ENCODE measurements around the gene USP13. TPM values are rescaled to one million over a fixed set of nuclear protein-coding genes. Genes with fewer than 3 reads are reported as not detected.

The USP13 gene
- total and polyA plus RNA-seq, 8 donors: 16.3 to 26.3 (median 23.2) TPM

- Histone ChIP-seq H3K4me1 (peaks cover 12 to 42% of the 10 kb centered on the region in 2 donors), H3K9me3 (no peaks in the 10 kb centered on the region), H3K27ac (peak within 1 kb of the TSS; percentile 87 to 95), H3K4me3 (peak within 1 kb of the TSS; percentile 78 to 83), H3K27me3 (no peaks in the 10 kb centered on the region), H3K36me3 (peaks cover 0 to 28% of the 10 kb centered on the region in 2 donors)
- TF ChIP-seq CTCF (IDR thresholded peaks at IDR 0.05): peak in 1 of 2 donors; percentile 8
- DNase-seq: peak; percentile 94 to 98 (median 97)
- intact Hi-C loops (cut with DNase I): no loop called here
- peak; percentile 100 for ATAC-seq
Measured at GRCh38 chr3:179604321-179605078, 48.3 kb upstream of the USP13 start, which contains the start of the genes MRPL47 and NDUFB5. MRPL47 (minus strand) TSS chr3:179604638; CDS start chr3:179604624, 14 bp downstream. NDUFB5 (plus strand) TSS chr3:179604794; CDS start chr3:179604816, 22 bp downstream.

- ATAC-seq (no peak), DNase-seq (no peak)
- intact Hi-C loops (cut with DNase I): no loop called here
- TF ChIP-seq CTCF (IDR thresholded peaks at IDR 0.05): no peak
- Histone ChIP-seq H3K36me3 (peaks cover 3 to 11% of the 10 kb centered on the region in 2 donors), H3K4me1 (peaks cover 12 to 47% of the 10 kb centered on the region in 2 donors), H3K4me3 (no peak overlapping the region), H3K9me3 (no peaks in the 10 kb centered on the region), H3K27ac (no peak overlapping the region), H3K27me3 (no peaks in the 10 kb centered on the region)
Measured at GRCh38 chr3:179606534-179607085, 46.2 kb upstream of the USP13 start.

GRCh38 chr3:179608931-179609720 lies 43.7 kb upstream of the USP13 start:
- DNase-seq (no peak), ATAC-seq (no peak)
- Histone ChIP-seq H3K36me3 (peaks cover 3 to 4% of the 10 kb centered on the region in 2 donors), H3K27me3 (no peaks in the 10 kb centered on the region), H3K27ac (no peak overlapping the region), H3K9me3 (no peaks in the 10 kb centered on the region), H3K4me3 (no peak overlapping the region), H3K4me1 (peaks cover 4 to 35% of the 10 kb centered on the region in 2 donors)
- TF ChIP-seq CTCF (IDR thresholded peaks at IDR 0.05): no peak
- intact Hi-C loops (cut with DNase I): no loop called here

- no peaks in the 10 kb centered on the region for H3K9me3 ChIP-seq
- intact Hi-C loops (cut with DNase I): no loop called here
- TF ChIP-seq CTCF (IDR thresholded peaks at IDR 0.05): no peak
- no peak for ATAC-seq
- H3K27ac ChIP-seq: no peak overlapping the region
- peaks cover 5 to 34% of the 10 kb centered on the region in 2 donors for H3K4me1 ChIP-seq
- H3K27me3 ChIP-seq: no peaks in the 10 kb centered on the region
- no peak overlapping the region for H3K4me3 ChIP-seq
- peaks cover 3 to 4% of the 10 kb centered on the region in 2 donors for H3K36me3 ChIP-seq
- DNase-seq: no peak
Measured at GRCh38 chr3:179610066-179610465, 42.8 kb upstream of the USP13 start.
